ENCODE data around the gene SLC5A4.

- TF ChIP-seq CTCF (IDR thresholded peaks at IDR 0.05) (no peak), POLR2A (IDR thresholded peaks at IDR 0.05) (no peak)
These were observed 11.9 kb upstream of the SLC5A4 start for GRCh38 chr22:32267011-32267410.

Data from ovary (tissue), 3 donors.